ENCODE measurements around the gene RHEX. TPM values are rescaled to one million over a fixed set of nuclear protein-coding genes. Genes with fewer than 3 reads are reported as not detected.

The RHEX gene
- total and polyA plus RNA-seq, 2 donors (not counting 1 experiment from before 2014, with no cell fraction given): not detected

DNA sequence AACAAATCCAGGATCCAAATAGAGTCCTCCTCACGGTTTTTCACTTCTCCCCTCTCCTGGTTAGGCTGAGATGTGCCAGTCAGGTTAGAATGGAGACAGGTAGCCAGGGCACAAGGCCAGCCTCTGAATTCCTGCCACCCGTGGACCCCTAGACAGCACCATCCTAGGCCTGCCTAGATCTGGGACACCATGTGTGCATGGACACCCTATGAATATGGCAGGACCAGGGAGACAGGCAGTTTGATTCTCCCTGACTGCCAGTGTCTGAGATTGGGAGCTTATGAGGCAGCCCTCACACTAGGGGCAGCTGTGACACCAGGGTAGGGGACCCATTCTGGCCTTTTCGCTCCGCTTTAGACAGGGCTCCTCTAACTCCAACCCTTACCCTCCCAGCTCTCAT, 56.7 kb downstream of the RHEX start:
- DNase-seq (ENCODE audit: low read depth in 2 of 2): no peak
- H3K4me1 ChIP-seq (ENCODE audit: control insufficient read depth, extremely low read depth, insufficient read depth, low read length): no peaks in the 10 kb centered on the region
- H3K79me2 ChIP-seq (ENCODE audit: control insufficient read depth, insufficient read depth, low read length): no peaks in the 10 kb centered on the region
- peaks cover 15% of the 10 kb centered on the region for H3K27me3 ChIP-seq (ENCODE audit: control insufficient read depth, insufficient read depth, low read length)
- no peak overlapping the region for H3K4me2 ChIP-seq (ENCODE audit: extremely low read depth, insufficient read depth, low read length)
- H3K4me3 ChIP-seq (replicated peaks in 1 of 4; ENCODE audit: control extremely low read depth in 1 of 4, insufficient read depth in 1 of 4, low read depth in 3 of 4, low read length in 4 of 4): no peak overlapping the region
- H2AFZ ChIP-seq (ENCODE audit: low read length): no peak overlapping the region
- H3K9me3 ChIP-seq (ENCODE audit: control insufficient read depth, insufficient read depth, low read depth, low read length): no peaks in the 10 kb centered on the region
- H4K20me1 ChIP-seq (ENCODE audit: control insufficient read depth, extremely low read depth, insufficient read depth, low read length): no peaks in the 10 kb centered on the region
- no peak for TF ChIP-seq EZH2 (IDR thresholded peaks at IDR 0.05; ENCODE audit: low read length, missing control alignments)
- no peak for TF ChIP-seq CTCF (conservative IDR thresholded peaks at IDR 0.05 in 1 of 2, IDR thresholded peaks at IDR 0.05 in 1 of 2; ENCODE audit: low read depth in 1 of 2, low read length in 2 of 2)
- no peak overlapping the region for H3K27ac ChIP-seq (ENCODE audit: insufficient read depth, low read length)
- H3K9ac ChIP-seq (ENCODE audit: insufficient read depth, low read length): no peak overlapping the region
- no peaks in the 10 kb centered on the region for H3K36me3 ChIP-seq (ENCODE audit: control insufficient read depth, insufficient read depth, low read length)

- Histone ChIP-seq H3K9me3 (ENCODE audit: control insufficient read depth, insufficient read depth, low read depth, low read length) (no peaks in the 10 kb centered on the region), H3K27ac (ENCODE audit: insufficient read depth, low read length) (no peak overlapping the region), H3K9ac (ENCODE audit: insufficient read depth, low read length) (no peak overlapping the region), H3K4me1 (ENCODE audit: control insufficient read depth, extremely low read depth, insufficient read depth, low read length) (no peaks in the 10 kb centered on the region), H3K27me3 (ENCODE audit: control insufficient read depth, insufficient read depth, low read length) (peaks cover 15% of the 10 kb centered on the region), H4K20me1 (ENCODE audit: control insufficient read depth, extremely low read depth, insufficient read depth, low read length) (no peaks in the 10 kb centered on the region), H3K4me2 (ENCODE audit: extremely low read depth, insufficient read depth, low read length) (no peak overlapping the region), H2AFZ (ENCODE audit: low read length) (no peak overlapping the region), H3K79me2 (ENCODE audit: control insufficient read depth, insufficient read depth, low read length) (no peaks in the 10 kb centered on the region), H3K36me3 (ENCODE audit: control insufficient read depth, insufficient read depth, low read length) (no peaks in the 10 kb centered on the region), H3K4me3 (replicated peaks in 1 of 4; ENCODE audit: control extremely low read depth in 1 of 4, insufficient read depth in 1 of 4, low read depth in 3 of 4, low read length in 4 of 4) (no peak overlapping the region)
- DNase-seq (ENCODE audit: low read depth in 2 of 2): no peak
- no peak for TF ChIP-seq CTCF (conservative IDR thresholded peaks at IDR 0.05 in 1 of 2, IDR thresholded peaks at IDR 0.05 in 1 of 2; ENCODE audit: low read depth in 1 of 2, low read length in 2 of 2)
- TF ChIP-seq EZH2 (IDR thresholded peaks at IDR 0.05; ENCODE audit: low read length, missing control alignments): no peak
Observed at GRCh38 chr1:206110161-206110560, 57.2 kb downstream of the RHEX start.

GRCh38 chr1:206110820-206111219, 57.8 kb downstream of the RHEX start:
- H3K4me3 ChIP-seq (replicated peaks in 1 of 4; ENCODE audit: control extremely low read depth in 1 of 4, insufficient read depth in 1 of 4, low read depth in 3 of 4, low read length in 4 of 4): no peak overlapping the region
- no peaks in the 10 kb centered on the region for H3K9me3 ChIP-seq (ENCODE audit: control insufficient read depth, insufficient read depth, low read depth, low read length)
- TF ChIP-seq EZH2 (IDR thresholded peaks at IDR 0.05; ENCODE audit: low read length, missing control alignments): no peak
- TF ChIP-seq CTCF (conservative IDR thresholded peaks at IDR 0.05 in 1 of 2, IDR thresholded peaks at IDR 0.05 in 1 of 2; ENCODE audit: low read depth in 1 of 2, low read length in 2 of 2): no peak
- H4K20me1 ChIP-seq (ENCODE audit: control insufficient read depth, extremely low read depth, insufficient read depth, low read length): no peaks in the 10 kb centered on the region
- no peaks in the 10 kb centered on the region for H3K79me2 ChIP-seq (ENCODE audit: control insufficient read depth, insufficient read depth, low read length)
- no peak overlapping the region for H3K9ac ChIP-seq (ENCODE audit: insufficient read depth, low read length)
- H3K27me3 ChIP-seq (ENCODE audit: control insufficient read depth, insufficient read depth, low read length): peaks cover 15% of the 10 kb centered on the region
- H3K36me3 ChIP-seq (ENCODE audit: control insufficient read depth, insufficient read depth, low read length): no peaks in the 10 kb centered on the region
- DNase-seq (ENCODE audit: low read depth in 2 of 2): no peak
- H2AFZ ChIP-seq (ENCODE audit: low read length): no peak overlapping the region
- no peaks in the 10 kb centered on the region for H3K4me1 ChIP-seq (ENCODE audit: control insufficient read depth, extremely low read depth, insufficient read depth, low read length)
- no peak overlapping the region for H3K4me2 ChIP-seq (ENCODE audit: extremely low read depth, insufficient read depth, low read length)
- no peak overlapping the region for H3K27ac ChIP-seq (ENCODE audit: insufficient read depth, low read length)
